GM18526 (cell line): Measurements from ENCODE around the gene LRBA.

ENCODE experiments used
- POLR2A ChIP-seq: IDR thresholded peaks from 3 replicates; pipeline ENCODE4 v1.6.1; 2011; ENCODE audit not compliant: insufficient read length; ENCODE audit errors: extremely low read depth

LRBA gene

GRCh38 chr4:150381609-150382008, 633.5 kb downstream of the LRBA start:
- no peak for TF ChIP-seq POLR2A

DNA sequence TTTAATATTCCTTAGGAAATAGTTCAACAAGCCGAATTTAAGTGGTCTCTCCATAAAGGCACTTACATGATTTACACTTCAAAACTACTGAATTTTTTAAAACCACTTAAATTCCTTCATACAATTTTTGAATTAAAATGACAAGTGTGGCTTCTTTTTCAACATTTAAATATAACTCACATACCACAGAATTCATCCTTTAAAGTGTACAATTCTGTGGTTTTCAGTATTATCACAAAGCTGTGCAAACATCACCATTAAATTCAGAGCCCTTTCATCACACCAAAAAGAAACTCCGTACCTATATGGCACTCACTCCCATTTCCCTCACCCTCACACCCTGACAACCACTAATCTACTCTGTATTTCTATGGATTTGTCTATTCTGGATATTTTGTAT, 634.0 kb downstream of the LRBA start:
- no peak for TF ChIP-seq POLR2A

DNA sequence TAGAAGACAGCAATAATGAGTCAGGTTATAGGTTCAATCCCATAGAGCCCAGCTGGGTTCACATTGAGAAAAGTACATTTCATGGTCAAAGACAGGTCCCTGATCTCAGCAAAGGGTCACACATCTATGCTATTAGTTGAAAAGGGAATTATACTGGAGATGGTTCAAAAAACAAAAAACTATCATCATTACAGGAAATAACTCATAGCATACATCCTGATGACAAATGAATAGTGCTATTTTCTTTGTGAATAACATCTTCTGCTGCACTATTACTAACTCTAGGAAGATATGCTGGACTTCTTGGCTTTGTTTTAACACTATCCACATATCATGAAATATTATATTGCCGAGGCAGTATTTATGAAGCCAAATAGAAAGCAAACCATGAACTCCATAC, 635.6 kb downstream of the LRBA start:
- TF ChIP-seq POLR2A: no peak

DNA sequence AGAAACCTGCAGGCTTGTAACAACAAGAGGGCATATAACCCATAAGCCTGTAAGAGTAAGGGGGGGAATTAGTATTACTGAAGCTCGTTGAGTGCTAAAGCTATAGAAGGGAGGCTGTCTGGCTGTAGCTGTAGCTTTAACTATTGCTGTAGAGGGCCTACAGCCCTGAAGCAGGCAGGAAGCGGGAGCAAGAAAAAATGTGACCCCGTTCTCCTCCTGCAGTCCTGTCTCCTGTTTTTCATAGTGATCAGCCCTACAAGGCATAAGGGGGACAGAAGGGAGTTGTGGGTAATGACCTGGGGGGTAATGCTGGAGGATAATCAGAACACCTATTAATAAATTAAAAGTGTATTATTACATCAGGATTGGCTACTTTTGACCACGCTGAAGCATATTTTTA, 640.1 kb downstream of the LRBA start:
- TF ChIP-seq POLR2A: no peak

GRCh38 chr4:150371869-150372268, 643.2 kb downstream of the LRBA start:
- TF ChIP-seq POLR2A: no peak

- no peak for TF ChIP-seq POLR2A
Measured at GRCh38 chr4:150369434-150370380, 645.4 kb downstream of the LRBA start.

- TF ChIP-seq POLR2A: no peak
Measured at GRCh38 chr4:150368667-150369066, 646.4 kb downstream of the LRBA start.

GRCh38 chr4:150367326-150367725, 647.8 kb downstream of the LRBA start:
- no peak for TF ChIP-seq POLR2A

GRCh38 chr4:150366487-150366999, 648.5 kb downstream of the LRBA start:
- no peak for TF ChIP-seq POLR2A

DNA sequence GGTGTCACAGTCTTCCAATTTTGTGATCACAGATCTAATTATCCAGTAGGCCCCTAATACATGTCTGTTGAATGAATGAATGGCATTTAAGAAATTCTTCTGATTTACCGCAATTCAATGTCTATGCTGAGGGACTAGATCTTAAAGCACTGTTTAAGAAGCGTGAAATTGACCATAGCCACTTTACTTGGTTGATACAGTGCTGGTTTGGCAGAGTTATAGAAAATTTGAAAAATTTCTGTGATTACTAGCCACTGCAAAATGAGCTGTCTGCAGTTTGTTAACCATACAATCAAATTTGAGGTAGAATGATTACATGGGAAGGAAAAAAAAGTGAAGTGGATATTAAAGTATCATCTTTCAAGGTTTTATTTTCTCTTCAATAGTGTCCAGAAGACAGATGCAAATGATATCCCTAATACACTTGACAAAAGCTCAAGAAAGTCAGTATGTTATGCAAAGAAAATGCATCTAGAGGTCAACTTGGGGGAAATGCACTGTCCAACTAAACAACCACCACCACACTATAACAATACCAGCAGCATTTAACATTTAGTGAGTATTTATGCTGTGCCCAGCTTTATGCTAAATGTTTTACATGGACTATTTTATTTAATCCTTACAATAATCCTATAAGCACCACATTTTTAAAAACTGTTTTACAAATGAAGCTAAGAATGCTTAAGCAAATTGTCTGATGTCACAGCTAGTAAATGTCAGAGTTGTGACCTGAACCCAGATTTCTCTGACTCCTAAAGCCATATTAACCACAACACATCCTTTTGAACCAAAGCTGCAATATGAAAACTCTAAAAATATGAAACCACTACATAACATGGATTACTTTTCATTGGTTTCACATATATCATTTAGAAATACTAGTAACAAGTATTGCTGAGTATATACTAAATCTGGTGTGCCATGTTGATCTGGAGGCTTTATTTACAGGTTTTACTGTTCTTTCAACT, 651.1 kb downstream of the LRBA start:
- TF ChIP-seq POLR2A: no peak

DNA sequence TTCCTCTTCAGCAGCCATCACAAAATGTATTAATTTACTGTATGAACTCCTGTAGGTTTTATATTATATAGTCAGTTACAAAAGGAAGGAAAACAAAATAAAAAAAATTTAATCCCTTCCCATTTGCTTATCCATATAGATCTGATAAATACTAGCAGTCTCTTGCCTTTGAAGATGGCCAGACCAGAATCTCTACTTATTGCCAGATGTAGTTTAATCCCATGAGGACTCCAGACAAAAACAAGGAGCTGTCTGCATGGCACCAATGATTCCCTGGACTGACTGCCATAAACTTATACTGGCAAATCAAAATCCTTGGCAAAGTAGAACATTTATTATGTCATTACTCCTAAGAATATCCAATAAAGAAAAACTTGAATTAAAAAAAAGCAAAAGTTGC, 656.4 kb downstream of the LRBA start:
- TF ChIP-seq POLR2A: no peak

DNA sequence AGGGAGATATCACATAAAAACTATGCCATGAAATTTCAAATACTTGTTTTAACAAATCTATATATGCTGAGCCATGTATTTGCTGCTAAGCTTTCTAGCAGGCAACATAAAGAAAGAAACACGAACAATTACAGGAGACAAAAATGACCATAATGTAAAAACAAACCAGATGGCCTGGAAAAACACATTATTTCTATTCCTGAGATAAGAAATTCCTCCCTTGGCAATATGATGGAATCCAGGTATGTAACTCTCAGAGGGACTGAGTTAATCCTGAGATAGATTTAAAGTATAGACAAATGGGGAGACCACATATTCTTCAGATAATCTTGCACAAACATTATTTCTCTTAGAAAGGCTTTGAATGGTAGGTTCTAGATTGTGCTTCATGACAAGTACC, 657.3 kb downstream of the LRBA start:
- no peak for TF ChIP-seq POLR2A

DNA sequence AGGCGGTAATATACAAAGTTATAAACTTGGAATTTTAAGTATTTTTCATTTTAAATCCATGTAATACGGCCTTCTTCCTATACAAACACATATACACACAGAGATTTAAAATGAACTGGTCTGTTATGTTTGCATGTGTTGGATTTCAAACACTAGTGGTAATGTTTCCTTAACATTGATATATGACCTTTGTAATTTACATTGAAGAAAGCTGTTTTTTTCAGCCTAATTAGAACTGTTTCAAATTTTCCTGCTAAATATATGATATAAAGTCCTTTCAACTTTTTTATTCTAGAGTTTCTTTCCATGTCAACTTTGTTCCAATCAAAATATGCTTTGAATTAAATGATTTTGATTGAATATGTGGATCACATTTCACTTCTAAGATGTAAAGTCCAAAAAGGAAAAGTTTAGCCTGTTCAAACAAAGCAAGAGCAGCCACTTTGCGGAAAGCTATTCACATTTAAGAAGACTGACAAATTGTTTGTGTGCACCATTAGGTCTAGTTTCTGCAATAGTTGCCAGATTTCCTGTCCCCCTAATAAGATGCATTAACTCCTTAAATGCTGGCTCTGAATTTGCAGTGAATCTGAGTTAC, 659.1 kb downstream of the LRBA start:
- no peak for TF ChIP-seq POLR2A

DNA sequence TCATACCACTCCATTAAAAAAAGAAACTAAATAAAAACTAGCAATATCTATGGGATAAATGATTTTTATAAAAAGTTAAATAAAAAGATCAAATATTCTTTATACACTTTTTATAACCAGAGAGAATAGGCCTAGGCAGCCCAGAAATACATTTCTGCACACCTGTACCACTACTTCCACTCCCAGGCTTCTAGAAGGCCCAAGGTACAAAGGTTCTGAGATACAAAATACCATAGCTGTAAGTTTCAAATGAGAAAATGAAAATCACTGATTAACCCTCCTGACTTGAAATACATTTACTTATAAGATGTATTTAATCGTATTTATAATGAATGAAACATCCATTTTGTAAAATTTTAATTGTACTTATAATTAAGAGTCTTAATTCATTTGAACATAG, 659.7 kb downstream of the LRBA start:
- TF ChIP-seq POLR2A: no peak

DNA sequence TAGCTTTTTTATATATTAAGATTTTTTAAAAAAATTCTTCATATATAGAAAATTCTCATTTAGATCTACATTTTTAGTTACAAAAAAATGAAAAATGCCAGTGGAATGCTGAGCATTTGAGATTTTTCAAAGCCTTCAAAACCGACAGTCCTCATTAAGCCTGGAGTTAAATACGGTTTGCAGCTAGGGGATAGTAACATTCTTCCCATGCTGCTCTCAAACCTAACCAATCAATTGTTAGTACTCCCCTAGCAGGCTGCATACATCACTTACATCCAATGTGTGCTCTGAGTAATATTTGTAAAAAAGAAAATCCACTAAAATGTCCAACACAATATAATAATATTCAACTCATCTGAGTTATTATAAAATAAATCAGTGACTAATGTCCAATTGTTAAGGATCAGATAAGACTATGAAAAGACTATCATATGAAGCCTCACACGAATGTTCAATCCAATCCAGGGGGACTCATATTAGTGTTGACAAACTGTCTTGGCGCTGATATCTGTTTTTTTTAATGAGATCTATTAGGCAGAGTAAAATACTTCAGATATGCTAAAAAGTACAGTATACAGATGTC, 660.8 kb downstream of the LRBA start:
- no peak for TF ChIP-seq POLR2A
